H1 (cell line): ENCODE results near the gene TMEM120B.

Experiments
- CHD7 ChIP-seq: fragments of 300-600 bp; sonication (generic); IDR thresholded peaks from 2 replicates; pipeline ENCODE4 v1.7.1; 2012; ENCODE audit warnings: low read length, moderate library complexity, mild to moderate bottlenecking, inconsistent platforms; ENCODE audit not compliant: insufficient replicate concordance
- NRF1 ChIP-seq: IDR thresholded peaks from 2 replicates; pipeline ENCODE4 v1.6.1; 2011; ENCODE audit warnings: mild to moderate bottlenecking, low read depth, low read length, improper control_type of control experiment
- POLR2A ChIP-seq, 2 experiments: IDR thresholded peaks; 1 replicate in 1 of 2; 2 replicates in 1 of 2; pipeline ENCODE4 v1.6.1; 2011; ENCODE audit warnings: low read depth in 2 of 2, low read length in 2 of 2, mild to moderate bottlenecking in 2 of 2; ENCODE audit errors: control extremely low read depth in 1 of 2
- SIRT6 ChIP-seq: IDR thresholded peaks from one replicate; pipeline ENCODE4 v1.7.1; 2012; ENCODE audit warnings: low read length, inconsistent platforms
- SP4 ChIP-seq: IDR thresholded peaks from 2 replicates; pipeline ENCODE4 v1.6.1; 2012; ENCODE audit warnings: low read length, inconsistent platforms

- no peak for TF ChIP-seq NRF1
- TF ChIP-seq CHD7, result no peak
- no peak for TF ChIP-seq SP4
- TF ChIP-seq POLR2A (IDR thresholded peaks at IDR 0.05; ENCODE audit: control extremely low read depth in 1 of 2, low read depth in 2 of 2, low read length in 2 of 2), result no peak
- TF ChIP-seq SIRT6, result no peak
These were observed 62.5 kb downstream of the TMEM120B start for GRCh38 chr12:121774968-121775474.
